ENCODE data around the gene PLAC1.

The PLAC1 gene

GRCh38 chrX:134677332-134677731 lies 19.1 kb upstream of the PLAC1 start:
- H3K36me3 ChIP-seq (replicated peaks; ENCODE audit: low read depth, low read length): no peaks in the 10 kb centered on the region
- H3K9me3 ChIP-seq (ENCODE audit: insufficient read depth, low read length): no peaks in the 10 kb centered on the region
- H3K79me2 ChIP-seq (ENCODE audit: low read length): no peaks in the 10 kb centered on the region
- H3K9ac ChIP-seq (ENCODE audit: low read length): no peak overlapping the region
- no peaks in the 10 kb centered on the region for H4K20me1 ChIP-seq (ENCODE audit: insufficient read depth, low read length)
- TF ChIP-seq, protein P1, sequence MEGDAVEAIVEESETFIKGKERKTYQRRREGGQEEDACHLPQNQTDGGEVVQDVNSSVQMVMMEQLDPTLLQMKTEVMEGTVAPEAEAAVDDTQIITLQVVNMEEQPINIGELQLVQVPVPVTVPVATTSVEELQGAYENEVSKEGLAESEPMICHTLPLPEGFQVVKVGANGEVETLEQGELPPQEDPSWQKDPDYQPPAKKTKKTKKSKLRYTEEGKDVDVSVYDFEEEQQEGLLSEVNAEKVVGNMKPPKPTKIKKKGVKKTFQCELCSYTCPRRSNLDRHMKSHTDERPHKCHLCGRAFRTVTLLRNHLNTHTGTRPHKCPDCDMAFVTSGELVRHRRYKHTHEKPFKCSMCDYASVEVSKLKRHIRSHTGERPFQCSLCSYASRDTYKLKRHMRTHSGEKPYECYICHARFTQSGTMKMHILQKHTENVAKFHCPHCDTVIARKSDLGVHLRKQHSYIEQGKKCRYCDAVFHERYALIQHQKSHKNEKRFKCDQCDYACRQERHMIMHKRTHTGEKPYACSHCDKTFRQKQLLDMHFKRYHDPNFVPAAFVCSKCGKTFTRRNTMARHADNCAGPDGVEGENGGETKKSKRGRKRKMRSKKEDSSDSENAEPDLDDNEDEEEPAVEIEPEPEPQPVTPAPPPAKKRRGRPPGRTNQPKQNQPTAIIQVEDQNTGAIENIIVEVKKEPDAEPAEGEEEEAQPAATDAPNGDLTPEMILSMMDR (IDR thresholded peaks at IDR 0.05; ENCODE audit: low read depth, low read length): no peak
- no peak for TF ChIP-seq EZH2phosphoT487 (IDR thresholded peaks at IDR 0.05; ENCODE audit: low read depth)
- no peaks in the 10 kb centered on the region for H3K27me3 ChIP-seq (ENCODE audit: low read depth, low read length)
- peaks cover 12% of the 10 kb centered on the region for H3K4me1 ChIP-seq (ENCODE audit: low read length)
- no peak overlapping the region for H2AFZ ChIP-seq (ENCODE audit: low read depth, low read length)
- H3K27ac ChIP-seq (ENCODE audit: low read length): no peak overlapping the region
- H3K4me3 ChIP-seq (ENCODE audit: low read length): no peak overlapping the region
- no peak overlapping the region for H3K4me2 ChIP-seq (ENCODE audit: low read length)

GRCh38 chrX:134676436-134676835 lies 18.2 kb upstream of the PLAC1 start:
- peaks cover 13% of the 10 kb centered on the region for H3K4me1 ChIP-seq (ENCODE audit: low read length)
- H2AFZ ChIP-seq (ENCODE audit: low read depth, low read length): no peak overlapping the region
- no peak overlapping the region for H3K4me2 ChIP-seq (ENCODE audit: low read length)
- H3K9ac ChIP-seq (ENCODE audit: low read length): no peak overlapping the region
- no peaks in the 10 kb centered on the region for H4K20me1 ChIP-seq (ENCODE audit: insufficient read depth, low read length)
- no peaks in the 10 kb centered on the region for H3K9me3 ChIP-seq (ENCODE audit: insufficient read depth, low read length)
- H3K27me3 ChIP-seq (ENCODE audit: low read depth, low read length): no peaks in the 10 kb centered on the region
- no peaks in the 10 kb centered on the region for H3K79me2 ChIP-seq (ENCODE audit: low read length)
- no peak for TF ChIP-seq EZH2phosphoT487 (IDR thresholded peaks at IDR 0.05; ENCODE audit: low read depth)
- TF ChIP-seq, protein P1 (IDR thresholded peaks at IDR 0.05; ENCODE audit: low read depth, low read length): no peak
- no peak overlapping the region for H3K27ac ChIP-seq (ENCODE audit: low read length)
- H3K36me3 ChIP-seq (replicated peaks; ENCODE audit: low read depth, low read length): no peaks in the 10 kb centered on the region
- H3K4me3 ChIP-seq (ENCODE audit: low read length): no peak overlapping the region

DNA sequence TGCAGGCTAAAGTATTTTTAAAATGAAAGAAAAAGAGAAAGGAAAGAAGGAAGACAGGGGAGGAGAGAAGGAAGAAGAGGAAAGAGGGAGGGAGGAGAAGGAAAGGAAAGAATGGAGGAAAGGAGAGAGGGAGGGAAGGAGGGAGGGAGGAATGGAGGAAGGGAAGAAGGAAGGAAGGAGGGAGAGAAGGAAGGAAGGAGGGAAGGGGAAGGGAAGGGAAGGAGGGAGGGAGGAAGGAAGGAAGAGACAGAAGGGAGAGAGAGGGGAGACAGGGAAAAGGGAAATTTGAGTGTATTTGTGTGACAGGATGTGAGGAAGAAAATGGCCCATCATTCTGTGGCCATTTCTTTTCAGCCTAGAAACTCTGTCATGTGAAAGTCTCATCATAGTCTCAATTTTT lies 14.9 kb upstream of the PLAC1 start:
- Histone ChIP-seq H3K27ac (ENCODE audit: low read length) (no peak overlapping the region), H3K9ac (ENCODE audit: low read length) (no peak overlapping the region), H2AFZ (ENCODE audit: low read depth, low read length) (no peak overlapping the region), H3K4me2 (ENCODE audit: low read length) (no peak overlapping the region), H3K9me3 (ENCODE audit: insufficient read depth, low read length) (no peaks in the 10 kb centered on the region), H3K4me3 (ENCODE audit: low read length) (no peak overlapping the region), H3K4me1 (ENCODE audit: low read length) (peaks cover 13% of the 10 kb centered on the region), H3K27me3 (ENCODE audit: low read depth, low read length) (no peaks in the 10 kb centered on the region), H3K79me2 (ENCODE audit: low read length) (no peaks in the 10 kb centered on the region), H3K36me3 (replicated peaks; ENCODE audit: low read depth, low read length) (no peaks in the 10 kb centered on the region), H4K20me1 (ENCODE audit: insufficient read depth, low read length) (no peaks in the 10 kb centered on the region)
- TF ChIP-seq, protein P1 (IDR thresholded peaks at IDR 0.05; ENCODE audit: low read depth, low read length): no peak
- TF ChIP-seq EZH2phosphoT487 (IDR thresholded peaks at IDR 0.05; ENCODE audit: low read depth): no peak

GRCh38 chrX:134672101-134672500 lies 13.8 kb upstream of the PLAC1 start:
- Histone ChIP-seq H4K20me1 (ENCODE audit: insufficient read depth, low read length) (no peaks in the 10 kb centered on the region), H3K4me2 (ENCODE audit: low read length) (no peak overlapping the region), H2AFZ (ENCODE audit: low read depth, low read length) (no peak overlapping the region), H3K9me3 (ENCODE audit: insufficient read depth, low read length) (no peaks in the 10 kb centered on the region), H3K79me2 (ENCODE audit: low read length) (no peaks in the 10 kb centered on the region), H3K36me3 (replicated peaks; ENCODE audit: low read depth, low read length) (no peaks in the 10 kb centered on the region), H3K27ac (ENCODE audit: low read length) (no peak overlapping the region), H3K4me1 (ENCODE audit: low read length) (peaks cover 13% of the 10 kb centered on the region), H3K27me3 (ENCODE audit: low read depth, low read length) (no peaks in the 10 kb centered on the region), H3K4me3 (ENCODE audit: low read length) (no peak overlapping the region), H3K9ac (ENCODE audit: low read length) (no peak overlapping the region)
- TF ChIP-seq EZH2phosphoT487 (IDR thresholded peaks at IDR 0.05; ENCODE audit: low read depth): no peak
- TF ChIP-seq, protein P1 (IDR thresholded peaks at IDR 0.05; ENCODE audit: low read depth, low read length): no peak

Measured in OCI-LY3 (cell line).